ENCODE results near the gene GSTP1.
"Not testable (repeated sequence)": the region's sequence is repeated elsewhere in the genome, so short reads cannot be mapped to it uniquely, and the experiment has no call there.

GSTP1 gene

DNA sequence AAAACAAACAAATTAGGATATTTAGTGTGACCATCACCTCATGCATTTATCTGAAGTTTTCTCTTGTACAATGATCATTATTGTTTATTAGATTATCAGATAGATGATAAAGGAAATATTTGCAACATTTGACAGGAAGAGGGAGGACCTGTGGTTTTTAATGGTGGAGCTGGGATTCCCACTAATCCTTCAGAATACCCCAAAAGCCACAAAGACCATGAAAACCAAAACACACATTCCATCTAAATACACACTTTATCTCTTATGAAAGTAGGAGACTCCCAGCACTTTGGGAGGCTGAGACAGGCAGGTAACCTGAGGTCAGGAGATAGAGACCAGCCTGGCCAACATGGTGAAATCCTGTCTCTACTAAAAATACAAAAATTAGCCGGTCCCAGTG is 15.5 kb downstream of the GSTP1 start:
- H3K4me3 ChIP-seq (ENCODE audit: low read length): no peak overlapping the region
- TF ChIP-seq ZNF274 (IDR thresholded peaks at IDR 0.05; ENCODE audit: low read depth, low read length): no peak

DNA sequence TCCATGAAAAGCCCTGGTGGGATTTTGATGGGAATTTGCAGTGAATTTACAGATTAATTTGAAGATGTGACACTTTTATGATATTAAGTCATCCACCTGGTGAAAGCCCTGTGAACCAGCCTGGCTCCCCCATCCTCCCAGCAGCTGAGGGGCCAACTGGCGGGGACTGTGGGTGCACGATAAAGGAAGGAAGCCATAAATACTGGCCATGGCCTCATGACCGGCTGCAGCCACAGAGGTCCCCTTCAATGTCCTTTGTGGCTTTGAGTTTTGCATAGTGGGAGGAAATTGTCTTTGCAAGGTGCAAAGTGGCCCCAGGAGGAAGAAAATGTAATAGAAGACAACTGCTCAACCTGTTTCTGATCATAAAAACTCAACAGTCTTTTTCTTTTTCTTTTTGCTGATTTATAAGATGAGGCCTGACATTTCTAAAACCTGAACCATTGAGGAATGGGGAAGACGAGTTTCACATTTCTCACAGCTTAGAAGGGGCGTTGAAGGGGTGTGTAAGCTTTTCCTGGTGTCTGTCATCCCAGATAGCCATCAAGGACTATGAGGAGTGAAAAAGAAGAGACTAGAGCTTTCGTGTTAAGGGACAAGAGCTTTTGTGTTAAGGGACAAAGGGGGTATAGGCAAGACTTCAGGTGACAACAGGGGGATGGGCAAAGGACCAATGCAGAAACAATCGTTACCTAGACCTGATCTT is 16.9 kb downstream of the GSTP1 start:
- no peak for TF ChIP-seq ZNF274 (IDR thresholded peaks at IDR 0.05; ENCODE audit: low read depth, low read length)
- H3K4me3 ChIP-seq (ENCODE audit: low read length): peak overlapping the region; percentile 32; the same call in 1 of the 2 replicates

DNA sequence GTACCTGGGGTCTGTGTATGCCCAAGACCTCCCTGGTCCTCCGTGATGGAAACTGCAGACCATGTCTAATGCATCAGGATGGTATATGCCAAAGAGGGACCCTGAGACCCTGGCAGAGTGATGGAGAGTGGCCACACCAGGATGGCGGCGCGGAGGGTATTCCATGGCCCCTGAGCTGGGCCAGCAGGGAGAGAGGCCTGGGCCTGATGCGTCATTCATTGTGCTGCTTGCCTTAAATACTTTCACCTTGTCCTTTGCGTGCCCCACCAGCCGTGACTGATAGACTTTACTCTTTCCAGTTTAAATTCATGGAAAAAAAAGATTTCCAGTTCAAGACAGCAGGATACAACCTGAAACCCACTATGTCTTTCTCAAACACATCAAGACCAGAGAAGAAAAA is 17.5 kb downstream of the GSTP1 start:
- TF ChIP-seq ZNF274 (IDR thresholded peaks at IDR 0.05; ENCODE audit: low read depth, low read length): no peak
- peak overlapping the region; percentile 32; the same call in 1 of the 2 replicates for H3K4me3 ChIP-seq (ENCODE audit: low read length)

DNA sequence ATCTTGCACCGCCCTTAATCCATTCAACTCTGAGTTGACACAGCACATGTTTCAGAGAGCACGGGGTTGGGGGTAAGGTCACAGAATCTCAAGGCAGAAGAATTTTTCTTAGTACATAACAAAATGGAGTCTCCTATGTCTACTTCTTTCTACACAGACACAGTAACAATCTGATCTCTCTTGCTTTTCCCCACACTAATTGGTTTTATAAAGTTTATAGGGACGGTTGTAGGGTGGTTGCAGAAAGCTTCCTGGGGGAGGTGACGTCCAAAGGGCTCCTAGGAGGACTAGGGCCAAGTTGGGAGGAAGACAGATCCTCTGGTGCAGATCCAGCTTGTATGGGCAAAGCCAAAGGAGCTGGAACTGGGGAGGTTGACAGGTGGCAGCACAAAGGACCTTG is 20.5 kb downstream of the GSTP1 start:
- H3K4me3 ChIP-seq (ENCODE audit: low read length): not testable (repeated sequence)

DNA sequence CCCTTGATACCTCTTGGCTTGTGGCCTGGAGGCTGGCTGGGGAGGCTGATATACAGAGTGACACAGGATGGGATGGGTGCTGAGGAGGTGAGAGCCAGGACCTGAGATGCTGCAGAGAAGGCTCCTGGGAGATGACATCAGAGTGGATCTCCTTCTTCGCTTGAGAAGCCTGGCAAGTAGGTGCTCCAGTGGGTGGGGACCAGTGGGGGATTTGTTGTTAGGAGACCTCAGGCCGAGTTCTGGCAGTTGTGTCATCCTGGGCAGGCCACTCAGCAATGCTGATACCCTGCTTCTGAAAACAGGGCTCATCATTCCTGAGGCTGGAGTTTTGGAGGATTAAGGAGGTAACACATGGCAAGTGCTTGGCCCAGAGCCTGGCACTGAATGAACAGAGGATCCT is 21.2 kb downstream of the GSTP1 start:
- TF ChIP-seq ZNF274 (IDR thresholded peaks at IDR 0.05; ENCODE audit: low read depth, low read length): no peak
- H3K4me3 ChIP-seq (ENCODE audit: low read length): no peak overlapping the region

DNA sequence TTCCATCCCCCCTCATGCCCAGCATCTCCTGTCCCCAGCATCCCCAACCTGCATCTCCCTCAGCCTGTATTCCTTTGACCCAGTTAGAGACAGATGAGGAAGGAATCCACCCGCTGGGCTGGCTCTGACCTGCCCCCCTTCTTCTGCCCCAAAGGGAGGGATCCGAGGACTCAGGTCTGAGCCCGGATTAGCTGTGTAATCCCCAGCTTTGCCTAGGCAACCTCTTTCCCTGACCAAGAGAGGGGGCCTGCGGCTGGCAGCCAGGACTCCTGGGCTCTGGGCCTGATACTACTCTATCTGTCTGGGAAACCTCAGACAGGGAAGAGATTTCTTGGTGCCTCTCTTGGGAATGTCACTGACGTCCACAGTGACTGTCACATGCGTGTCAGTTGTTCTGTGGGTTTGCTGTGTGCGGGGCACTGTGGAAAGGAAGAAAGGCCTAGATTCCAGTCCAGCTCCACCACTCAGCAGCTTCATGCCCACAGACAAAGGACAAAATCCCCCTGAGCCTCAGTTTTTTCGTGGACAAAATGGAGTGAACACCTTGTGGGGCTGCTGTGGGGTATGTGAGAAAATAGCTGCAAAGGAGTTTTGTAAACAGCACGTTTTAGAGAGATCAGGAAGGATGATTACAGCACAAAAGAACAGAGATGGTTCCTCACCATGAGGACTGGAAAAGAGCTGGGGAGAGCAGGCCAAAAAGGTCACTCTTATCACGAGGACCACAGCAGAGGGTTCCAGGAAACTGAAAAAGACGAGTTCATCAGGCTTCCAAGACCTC is 21.8 kb downstream of the GSTP1 start:
- H3K4me3 ChIP-seq (ENCODE audit: low read length): no peak overlapping the region

DNA sequence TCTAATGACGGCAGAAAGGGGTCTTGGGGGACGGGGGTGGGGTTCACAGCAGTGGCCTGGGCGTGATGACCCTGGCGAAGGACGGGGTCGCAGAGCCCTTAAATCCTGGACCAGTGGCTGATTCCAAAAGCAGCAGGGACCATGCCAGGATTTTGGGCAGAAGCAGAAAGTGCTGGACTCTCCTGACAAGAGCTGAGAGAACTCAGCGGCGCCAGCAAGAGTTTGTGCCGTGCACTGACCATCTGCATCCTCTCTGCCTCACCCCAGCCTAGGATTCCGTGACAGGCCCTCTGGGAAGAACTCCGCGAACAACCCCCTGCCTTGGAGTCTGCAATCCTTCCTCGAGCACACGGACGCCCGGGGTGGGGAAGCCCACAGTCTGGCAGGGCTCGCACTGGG is 22.5 kb downstream of the GSTP1 start:
- no peak for TF ChIP-seq ZNF274 (IDR thresholded peaks at IDR 0.05; ENCODE audit: low read depth, low read length)

More for the DNA sequence above, 21.8 kb downstream of the GSTP1 start:
- no peak for TF ChIP-seq ZNF274 (IDR thresholded peaks at IDR 0.05; ENCODE audit: low read depth, low read length)

DNA sequence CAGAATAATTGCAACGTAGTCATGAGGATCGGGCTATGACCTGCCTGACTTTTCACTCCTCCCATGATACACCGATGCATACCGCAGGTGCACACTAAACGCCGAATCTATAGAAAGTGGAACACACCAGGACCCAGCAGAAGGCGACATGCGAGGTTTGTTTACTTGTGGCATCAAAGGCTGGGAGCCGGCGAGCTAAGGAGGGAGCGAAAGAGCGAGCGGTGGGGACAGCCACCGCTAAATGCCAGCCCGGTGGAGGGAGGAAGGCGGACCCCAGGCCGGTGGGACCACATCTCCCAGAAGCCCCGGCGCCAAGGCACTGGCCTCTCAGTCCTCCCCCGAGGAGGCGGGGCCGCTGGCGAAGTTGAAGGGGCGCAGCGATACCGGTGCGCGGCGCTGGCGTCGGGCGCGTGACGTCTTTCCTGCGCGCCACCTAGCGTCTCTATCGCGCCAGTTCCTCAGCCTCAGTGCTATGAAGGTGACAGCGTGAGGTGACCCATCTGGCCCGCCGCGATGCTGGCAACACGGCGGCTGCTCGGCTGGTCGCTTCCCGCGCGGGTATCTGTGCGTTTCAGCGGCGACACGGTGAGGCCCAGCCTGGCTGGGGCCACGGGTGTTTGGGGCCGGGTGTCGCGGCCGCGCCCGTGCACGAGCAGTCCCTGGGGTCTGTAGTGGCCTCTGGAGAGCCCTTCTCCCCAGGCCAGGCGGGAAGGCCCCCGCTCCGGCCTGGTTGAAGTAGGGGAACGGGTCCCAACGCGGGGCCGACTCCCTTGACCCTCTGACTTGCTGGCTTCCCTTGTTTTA is 23.1 kb downstream of the GSTP1 start, which contains the start of gene NDUFV1:
Gene NDUFV1 (plus strand): TSS at position 445 of the 804 bp plus-strand sequence. CDS start 69 bp downstream, at position 514.
- peak within 1 kb of the TSS; percentile 84 for H3K4me3 ChIP-seq (ENCODE audit: low read length)
- no peak for TF ChIP-seq ZNF274 (IDR thresholded peaks at IDR 0.05; ENCODE audit: low read depth, low read length)

More for the DNA sequence above, 22.5 kb downstream of the GSTP1 start:
- peak overlapping the region; percentile 48; the same call in 1 of the 2 replicates for H3K4me3 ChIP-seq (ENCODE audit: low read length)

DNA sequence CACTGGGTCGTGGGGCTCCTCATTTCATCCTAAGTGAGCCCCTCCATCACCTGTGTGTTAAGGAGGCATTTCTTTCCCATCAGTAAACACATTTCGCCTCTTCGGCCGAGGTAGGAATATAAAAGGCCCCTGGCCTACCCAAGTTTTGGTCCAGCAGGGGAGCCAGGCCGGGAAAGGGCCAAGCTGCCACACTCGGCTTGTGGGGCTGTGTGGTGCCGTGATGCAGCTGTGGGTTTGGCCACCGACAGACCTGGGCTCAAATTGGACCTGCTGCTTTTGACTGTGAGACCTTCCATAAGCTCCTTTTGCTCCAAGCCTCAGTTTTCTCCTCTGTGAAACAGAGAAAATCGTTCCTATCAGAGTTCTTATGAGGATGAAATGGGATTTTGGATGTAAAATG is 23.9 kb downstream of the GSTP1 start:
- H3K4me3 ChIP-seq (ENCODE audit: low read length): peak overlapping the region; percentile 84
- no peak for TF ChIP-seq ZNF274 (IDR thresholded peaks at IDR 0.05; ENCODE audit: low read depth, low read length)

DNA sequence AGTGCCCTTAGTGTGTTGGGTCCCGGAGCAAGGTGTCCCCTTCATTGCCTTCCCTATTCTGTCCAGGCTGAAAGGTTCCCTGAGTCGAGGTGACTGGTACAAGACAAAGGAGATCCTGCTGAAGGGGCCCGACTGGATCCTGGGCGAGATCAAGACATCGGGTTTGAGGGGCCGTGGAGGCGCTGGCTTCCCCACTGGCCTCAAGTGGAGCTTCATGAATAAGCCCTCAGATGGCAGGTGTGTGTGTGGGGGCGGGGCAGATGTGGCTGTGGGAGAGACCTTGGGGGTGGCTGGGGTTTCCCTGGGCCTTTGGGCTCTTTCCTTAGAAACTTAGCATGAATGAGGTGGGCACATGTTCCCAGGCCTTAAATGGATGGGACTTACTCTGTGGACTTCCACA is 24.9 kb downstream of the GSTP1 start:
- H3K4me3 ChIP-seq (ENCODE audit: low read length): no peak overlapping the region
- no peak for TF ChIP-seq ZNF274 (IDR thresholded peaks at IDR 0.05; ENCODE audit: low read depth, low read length)

DNA sequence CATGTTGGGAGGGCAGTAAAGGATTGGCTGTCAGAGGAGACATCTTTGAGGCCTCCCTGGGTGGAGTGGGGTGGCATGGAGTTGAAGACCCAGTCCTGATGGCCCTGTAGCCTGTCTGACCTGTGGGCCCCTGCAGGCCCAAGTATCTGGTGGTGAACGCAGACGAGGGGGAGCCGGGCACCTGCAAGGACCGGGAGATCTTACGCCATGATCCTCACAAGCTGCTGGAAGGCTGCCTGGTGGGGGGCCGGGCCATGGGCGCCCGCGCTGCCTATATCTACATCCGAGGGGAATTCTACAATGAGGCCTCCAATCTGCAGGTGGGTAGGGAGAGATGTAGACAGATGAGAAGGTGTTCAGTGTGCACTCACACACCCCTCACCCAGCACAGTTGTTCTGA is 25.7 kb downstream of the GSTP1 start:
- no peak for TF ChIP-seq ZNF274 (IDR thresholded peaks at IDR 0.05; ENCODE audit: low read depth, low read length)
- H3K4me3 ChIP-seq (ENCODE audit: low read length): no peak overlapping the region

DNA sequence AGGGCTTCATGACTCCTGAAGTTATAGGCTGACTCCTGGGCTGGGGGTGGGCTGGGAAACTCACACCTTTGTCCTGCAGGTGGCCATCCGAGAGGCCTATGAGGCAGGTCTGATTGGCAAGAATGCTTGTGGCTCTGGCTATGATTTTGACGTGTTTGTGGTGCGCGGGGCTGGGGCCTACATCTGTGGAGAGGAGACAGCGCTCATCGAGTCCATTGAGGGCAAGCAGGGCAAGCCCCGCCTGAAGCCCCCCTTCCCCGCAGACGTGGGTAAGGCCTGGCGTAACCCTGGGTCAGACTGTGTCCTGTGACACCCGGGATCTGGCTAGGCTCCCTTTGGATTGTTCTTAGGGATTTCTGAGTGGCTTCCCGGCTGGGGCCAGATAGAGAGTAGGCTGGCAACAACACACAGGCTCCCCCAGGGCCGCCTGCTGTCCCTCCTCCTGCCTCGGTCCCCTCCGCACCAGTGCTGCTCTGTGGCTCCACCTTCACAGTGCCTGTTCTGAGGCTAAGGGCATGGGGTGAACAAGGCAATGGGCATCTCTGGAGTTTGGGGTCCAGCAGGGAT is 26.8 kb downstream of the GSTP1 start:
- H3K4me3 ChIP-seq (ENCODE audit: low read length): no peak overlapping the region
- TF ChIP-seq ZNF274 (IDR thresholded peaks at IDR 0.05; ENCODE audit: low read depth, low read length): no peak

DNA sequence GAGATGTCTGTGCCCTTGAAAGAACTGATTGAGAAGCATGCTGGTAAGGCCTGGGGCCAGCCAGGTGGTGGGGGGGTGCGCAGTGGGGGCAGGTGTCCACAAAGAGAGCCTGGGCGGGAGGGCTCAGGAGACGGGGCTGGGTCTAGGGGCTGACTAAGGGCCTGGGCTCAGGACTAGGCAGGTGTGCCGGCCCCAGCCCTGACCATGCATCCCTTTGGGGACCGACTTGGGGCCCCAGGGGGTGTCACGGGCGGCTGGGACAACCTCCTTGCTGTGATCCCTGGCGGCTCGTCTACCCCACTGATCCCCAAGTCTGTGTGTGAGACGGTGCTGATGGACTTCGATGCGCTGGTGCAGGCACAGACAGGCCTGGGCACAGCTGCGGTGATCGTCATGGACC is 27.6 kb downstream of the GSTP1 start:
- TF ChIP-seq ZNF274 (IDR thresholded peaks at IDR 0.05; ENCODE audit: low read depth, low read length): no peak
- H3K4me3 ChIP-seq (ENCODE audit: low read length): no peak overlapping the region

All from GM08714 (cell line).